ENCODE measurements around the gene TNXB.
A peak's percentile ranks its signal among the peaks of the same experiment; 100 is the strongest.
"Not testable (repeated sequence)": the region's sequence is repeated elsewhere in the genome, so short reads cannot be mapped to it uniquely, and the experiment has no call there.

Gene TNXB

DNA sequence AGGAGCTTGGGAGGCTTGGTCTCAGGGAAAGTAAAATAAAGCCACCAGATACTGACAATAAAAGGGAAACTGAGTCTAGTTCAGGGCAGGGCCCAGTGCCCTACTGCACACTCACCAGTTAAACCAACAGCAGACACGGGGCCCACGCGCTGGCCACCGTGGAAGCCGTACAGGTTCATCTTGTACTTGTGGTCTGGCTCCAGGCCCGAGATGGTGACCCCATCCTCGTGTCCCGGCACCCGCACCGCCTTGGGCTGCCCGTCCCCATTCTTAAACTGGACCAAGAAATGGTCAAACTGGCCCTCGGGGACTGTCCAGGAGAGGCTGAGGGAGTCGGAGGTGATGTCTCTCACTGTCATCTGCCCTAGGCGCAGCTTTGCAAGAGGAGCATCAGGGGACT lies 44.4 kb downstream of the TNXB start:
- no peak for DNase-seq (ENCODE audit: low read depth in 2 of 2)

- DNase-seq (ENCODE audit: low read depth in 2 of 2): no peak
These were observed 48.0 kb downstream of the TNXB start for GRCh38 chr6:32060966-32061655.

DNA sequence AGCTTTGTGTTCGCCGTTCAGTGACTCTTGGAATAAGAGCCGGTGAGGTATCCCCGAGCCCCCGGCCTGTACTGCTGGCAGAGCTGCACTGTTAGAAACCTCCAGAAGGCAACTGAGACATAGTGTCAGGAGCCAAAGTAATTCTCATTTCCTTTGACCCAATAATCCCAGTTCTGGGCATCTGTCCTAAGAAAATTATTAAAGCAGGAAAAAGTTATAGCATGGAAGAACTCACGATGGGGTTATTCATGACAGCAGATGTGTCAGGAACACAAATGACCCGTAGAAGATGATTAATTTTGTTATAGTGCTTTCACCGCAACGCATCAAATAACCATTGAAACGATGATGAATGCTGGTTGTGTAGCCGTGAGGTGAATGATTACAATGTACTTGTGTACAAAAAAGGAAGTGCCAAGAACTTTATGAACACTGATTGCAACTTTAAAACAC lies 50.6 kb downstream of the TNXB start:
- DNase-seq (ENCODE audit: low read depth in 2 of 2): no peak

DNA sequence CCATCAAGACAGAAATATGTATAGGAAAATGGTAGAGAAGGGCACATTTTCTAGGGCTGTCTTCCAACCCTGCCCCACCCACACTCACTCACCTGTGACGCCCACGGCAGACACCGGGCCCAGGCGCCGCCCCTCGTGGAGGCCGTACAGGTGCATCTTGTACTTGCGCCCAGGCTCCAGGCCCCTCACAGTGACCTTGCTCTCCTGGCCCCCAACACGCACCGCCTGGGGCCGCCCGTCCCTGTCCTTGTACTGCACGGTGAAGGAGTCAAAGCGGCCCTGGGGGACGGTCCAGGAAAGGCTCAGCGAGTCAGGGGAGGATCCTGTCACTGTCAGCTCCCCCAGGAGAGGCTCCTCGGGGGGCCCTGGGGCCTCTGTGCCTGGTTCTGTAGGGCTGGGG lies 51.2 kb downstream of the TNXB start:
- no peak for DNase-seq (ENCODE audit: low read depth in 2 of 2)

GRCh38 chr6:32056254-32056653 lies 52.9 kb downstream of the TNXB start:
- no peak for DNase-seq (ENCODE audit: low read depth in 2 of 2)

GRCh38 chr6:32055756-32056155 lies 53.4 kb downstream of the TNXB start:
- DNase-seq (ENCODE audit: low read depth in 2 of 2): not testable (repeated sequence)

GRCh38 chr6:32053314-32053713 lies 55.8 kb downstream of the TNXB start:
- DNase-seq (ENCODE audit: low read depth in 2 of 2): not testable (repeated sequence)

GRCh38 chr6:32052626-32053025 lies 56.5 kb downstream of the TNXB start:
- not testable (repeated sequence) for DNase-seq (ENCODE audit: low read depth in 2 of 2)

- DNase-seq (ENCODE audit: low read depth in 2 of 2): no peak
These were observed 58.6 kb downstream of the TNXB start for GRCh38 chr6:32050562-32050961.

- not testable (repeated sequence) for DNase-seq (ENCODE audit: low read depth in 2 of 2)
These were observed 59.4 kb downstream of the TNXB start for GRCh38 chr6:32049736-32050135.

- not testable (repeated sequence) for DNase-seq (ENCODE audit: low read depth in 2 of 2)
These were observed 60.0 kb downstream of the TNXB start for GRCh38 chr6:32049149-32049548.

GRCh38 chr6:32047855-32048766 lies 61.0 kb downstream of the TNXB start:
- peak; percentile 57 to 62 for DNase-seq (ENCODE audit: low read depth in 2 of 2)

- no peak for DNase-seq (ENCODE audit: low read depth in 2 of 2)
These were observed 61.6 kb downstream of the TNXB start for GRCh38 chr6:32047539-32047854.

GRCh38 chr6:32047084-32047478 lies 62.1 kb downstream of the TNXB start:
- DNase-seq (ENCODE audit: low read depth in 2 of 2): no peak

DNA sequence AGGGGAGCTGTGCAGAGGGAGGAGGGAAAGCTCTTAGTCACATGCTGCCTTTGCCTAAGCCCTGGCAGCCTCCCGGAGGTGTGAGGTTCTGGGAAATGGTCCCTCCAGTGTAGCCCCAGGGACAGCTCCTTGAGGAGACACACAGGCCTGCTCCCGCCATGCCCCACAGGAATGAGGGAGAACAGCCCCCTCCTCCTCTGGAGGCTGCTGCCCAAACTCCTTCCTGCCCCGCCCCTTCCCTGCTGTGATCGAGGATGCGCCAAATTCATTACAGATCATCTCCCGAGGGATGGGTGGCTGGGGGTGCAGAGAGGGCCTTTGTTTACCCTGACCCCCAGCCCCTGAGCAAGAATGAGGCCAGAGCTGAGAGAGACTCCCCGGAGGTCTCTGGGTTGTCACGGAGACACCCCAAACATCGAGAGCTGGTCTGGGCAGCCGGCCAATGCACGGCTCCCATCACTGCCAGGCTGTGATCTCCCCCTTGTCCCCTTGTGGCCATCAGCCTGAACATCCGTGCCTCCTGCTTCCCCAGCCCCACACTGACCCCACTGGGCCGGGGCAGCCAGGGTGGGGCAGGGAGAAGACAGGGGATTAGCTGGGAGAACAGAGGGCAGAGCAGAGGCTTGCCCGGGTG lies 62.6 kb downstream of the TNXB start:
- DNase-seq (ENCODE audit: low read depth in 2 of 2): no peak

- no peak for DNase-seq (ENCODE audit: low read depth in 2 of 2)
These were observed 63.2 kb downstream of the TNXB start for GRCh38 chr6:32045811-32046449.

DNA sequence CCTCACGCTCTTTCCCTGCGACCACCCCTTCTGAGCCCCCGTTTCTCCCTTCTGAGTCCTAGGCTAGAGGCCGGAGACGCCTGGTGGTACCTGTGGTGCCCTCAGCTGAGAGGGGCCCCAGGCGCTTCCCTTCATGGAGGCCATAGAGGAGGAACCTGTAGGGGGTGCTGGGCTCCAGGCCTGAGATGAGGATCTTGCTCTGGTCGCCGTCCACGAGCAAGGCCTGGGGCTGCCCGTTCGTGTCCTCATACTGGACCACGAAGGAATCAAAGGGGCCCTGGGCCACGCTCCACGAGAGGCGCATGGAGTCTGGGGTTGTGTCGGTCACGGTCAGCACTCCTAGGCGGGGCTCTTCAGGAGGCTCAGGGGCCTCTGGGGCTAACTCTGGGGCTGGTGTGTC lies 64.2 kb downstream of the TNXB start:
- not testable (repeated sequence) for DNase-seq (ENCODE audit: low read depth in 2 of 2)

GRCh38 chr6:32043589-32044380 lies 65.4 kb downstream of the TNXB start:
- not testable (repeated sequence) for DNase-seq (ENCODE audit: low read depth in 2 of 2)

DNA sequence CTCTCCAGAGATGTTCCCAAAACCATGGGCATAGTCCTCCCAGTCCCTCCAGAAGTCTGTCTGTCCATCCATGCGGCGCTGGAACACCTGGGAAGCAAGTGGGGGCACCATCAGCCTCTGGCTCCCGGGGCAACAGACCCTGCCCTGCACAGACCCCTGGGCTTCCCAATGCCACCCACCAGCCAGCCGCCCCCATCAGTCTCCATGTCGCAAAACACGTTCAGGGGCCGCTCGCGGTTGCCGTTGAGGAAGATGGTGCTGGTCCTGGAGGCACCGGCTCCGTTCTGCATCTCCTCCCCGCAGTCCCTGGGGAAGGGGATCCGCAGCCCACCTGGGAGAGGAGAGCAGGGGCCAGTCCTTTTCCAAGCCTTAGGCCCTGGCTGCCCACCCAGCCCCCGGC lies 66.9 kb downstream of the TNXB start:
- not testable (repeated sequence) for DNase-seq (ENCODE audit: low read depth in 2 of 2)

GRCh38 chr6:32041385-32041784 lies 67.8 kb downstream of the TNXB start:
- DNase-seq (ENCODE audit: low read depth in 2 of 2): not testable (repeated sequence)

DNA sequence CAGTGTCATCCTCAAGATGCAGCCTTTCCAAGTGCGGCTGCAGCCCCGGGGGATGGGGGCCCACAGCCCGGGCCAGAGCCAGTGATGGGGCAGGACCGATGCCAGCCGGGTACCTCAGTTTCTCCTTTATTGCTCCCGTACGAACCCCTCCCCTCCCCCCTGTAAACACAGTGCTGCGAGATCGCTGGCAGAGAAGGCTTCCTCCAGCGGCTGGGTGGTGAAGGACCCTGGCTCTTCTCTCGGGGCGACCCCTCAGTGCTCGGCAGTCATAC lies 68.2 kb downstream of the TNXB start:
- not testable (repeated sequence) for DNase-seq (ENCODE audit: low read depth in 2 of 2)
